ENCODE data around the gene NUPR1. TPM values are rescaled to one million over a fixed set of nuclear protein-coding genes. Genes with fewer than 3 reads are reported as not detected.
"Not testable (repeated sequence)": the region's sequence is repeated elsewhere in the genome, so short reads cannot be mapped to it uniquely, and the experiment has no call there.

NUPR1 gene
- total and polyA plus RNA-seq, 4 experiments from 2014 or later = not detected

GRCh38 chr16:28554634-28555423, 16.1 kb upstream of the NUPR1 start:
- POLR2A ChIA-PET (ENCODE audit: partially characterized antibody) = interaction anchor here (0.7 to 4.2 kb wide), 6 partner anchors 14 to 80 kb away, joined by 3 to 59 read pairs (median 5); partner anchors contain the start of genes APOBR and CLN3
- intact Hi-C loops (cut with micrococcal nuclease) = no loop called here
- peaks cover 19 to 34% of the 10 kb centered on the region in 2 donors for H3K36me3 Mint-ChIP-seq

GRCh38 chr16:28553776-28554633, 15.2 kb upstream of the NUPR1 start, which contains the start of gene SGF29:
SGF29 (plus strand) TSS chr16:28553920; CDS start chr16:28581070, 27,150 bp downstream.
- peak; percentile 94 to 96 (median 96) for DNase-seq
- Histone ChIP-seq H3K27ac (ENCODE audit: low read depth, low read length) (peak within 1 kb of the TSS; percentile 95), H3K36me3 (ENCODE audit: insufficient read depth, low read length) (peaks cover 20% of the 10 kb centered on the region), H3K4me1 (ENCODE audit: insufficient read depth, low read length) (peaks cover 35% of the 10 kb centered on the region), H3K9me3 (ENCODE audit: control insufficient read depth in 1 of 2, low read length in 2 of 2) (no peaks in the 10 kb centered on the region), H3K27me3 (ENCODE audit: insufficient read depth, low read length) (no peaks in the 10 kb centered on the region), H3K4me3 (ENCODE audit: low read length in 2 of 2) (peak within 1 kb of the TSS; percentile 50 to 90)
- peak within 1 kb of the TSS; percentile 79 to 96 (median 92) for H3K4me3 Mint-ChIP-seq
- peaks cover 21 to 46% (median 33%) of the 10 kb centered on the region in 4 donors for H3K4me1 Mint-ChIP-seq
- H3K27me3 Mint-ChIP-seq = no peaks in the 10 kb centered on the region
- intact Hi-C loops (cut with micrococcal nuclease) = no loop called here
- peaks cover 15 to 29% of the 10 kb centered on the region in 2 donors for H3K36me3 Mint-ChIP-seq
- H3K27ac Mint-ChIP-seq = peak within 1 kb of the TSS; percentile 95 to 99 (median 98)
- no peaks in the 10 kb centered on the region for H3K9me3 Mint-ChIP-seq
- POLR2A ChIA-PET (ENCODE audit: partially characterized antibody) = interaction anchor here (0.6 to 4.2 kb wide), 9 partner anchors 14 to 79 kb away, joined by 3 to 59 read pairs (median 3); partner anchors contain the start of genes APOBR, CLN3 and NUPR1
- CTCF ChIA-PET (ENCODE audit: partially characterized antibody) = interaction anchor here (0.6 to 1.4 kb wide), 6 partner anchors 12 to 365 kb away, joined by 3 to 8 read pairs (median 3); partner anchors contain the start of gene APOBR

More at GRCh38 chr16:28554634-28555423, 16.1 kb upstream of the NUPR1 start:
- Mint-ChIP-seq H3K9me3 (no peaks in the 10 kb centered on the region), H3K4me1 (peaks cover 21 to 49% (median 31%) of the 10 kb centered on the region in 4 donors), H3K27me3 (no peaks in the 10 kb centered on the region), H3K4me3 (peak overlapping the region; percentile 79 to 95 (median 88)), H3K27ac (peak overlapping the region; percentile 68 to 98 (median 93))
- peaks cover 20% of the 10 kb centered on the region for H3K36me3 ChIP-seq (ENCODE audit: insufficient read depth, low read length)
- no peaks in the 10 kb centered on the region for H3K9me3 ChIP-seq (ENCODE audit: control insufficient read depth in 1 of 2, low read length in 2 of 2)
- no peaks in the 10 kb centered on the region for H3K27me3 ChIP-seq (ENCODE audit: insufficient read depth, low read length)
- no peak for DNase-seq
- H3K4me1 ChIP-seq (ENCODE audit: insufficient read depth, low read length) = peaks cover 30% of the 10 kb centered on the region
- CTCF ChIA-PET (ENCODE audit: partially characterized antibody) = interaction anchor here (0.9 to 1.5 kb wide), 6 partner anchors 10 to 64 kb away, joined by 3 to 8 read pairs (median 3); partner anchors contain the start of gene APOBR
- peak overlapping the region; percentile 48 to 50 for H3K4me3 ChIP-seq (ENCODE audit: low read length in 2 of 2)
- H3K27ac ChIP-seq (ENCODE audit: low read depth, low read length) = peak overlapping the region; percentile 95

GRCh38 chr16:28549301-28549899, 10.6 kb upstream of the NUPR1 start:
- Histone ChIP-seq H3K27me3 (ENCODE audit: insufficient read depth, low read length) (no peaks in the 10 kb centered on the region), H3K27ac (ENCODE audit: low read depth, low read length) (no peak overlapping the region), H3K9me3 (ENCODE audit: control insufficient read depth in 1 of 2, low read length in 2 of 2) (no peaks in the 10 kb centered on the region), H3K4me3 (ENCODE audit: low read length in 2 of 2) (no peak overlapping the region), H3K4me1 (ENCODE audit: insufficient read depth, low read length) (peaks cover 14% of the 10 kb centered on the region), H3K36me3 (ENCODE audit: insufficient read depth, low read length) (no peaks in the 10 kb centered on the region)
- Mint-ChIP-seq H3K27ac (peak overlapping the region in 6 of 7 donors; percentile 5 to 76 (median 56)), H3K4me3 (peak overlapping the region in 2 of 8 donors; percentile 11 to 26), H3K36me3 (peaks cover 0 to 4% of the 10 kb centered on the region in 2 donors), H3K9me3 (no peaks in the 10 kb centered on the region), H3K4me1 (peaks cover 9 to 18% (median 12%) of the 10 kb centered on the region in 4 donors), H3K27me3 (no peaks in the 10 kb centered on the region)
- ChIA-PET CTCF (ENCODE audit: partially characterized antibody) (interaction anchor here (0.8 to 4.0 kb wide), 10 partner anchors 9 to 271 kb away, joined by 3 to 20 read pairs (median 5); partner anchors contain the start of genes APOBR and CLN3), POLR2A (ENCODE audit: partially characterized antibody) (interaction anchor here (0.9 to 5.0 kb wide), 4 partner anchors 13 to 57 kb away, joined by 3 to 20 read pairs (median 7); partner anchors contain the start of genes APOBR and CLN3)
- DNase-seq = peak in 4 of 5 donors; percentile 40 to 56 (median 43)
- intact Hi-C loops (cut with micrococcal nuclease) = loop anchor here (1.0 kb wide), 2 partner anchors 55 to 272 kb away; partner anchors contain the start of gene APOBR

- ChIA-PET CTCF (ENCODE audit: partially characterized antibody) (interaction anchor here (1.0 to 4.0 kb wide), 4 partner anchors 14 to 56 kb away, joined by 3 to 20 read pairs (median 5); partner anchors contain the start of genes APOBR and CLN3), POLR2A (ENCODE audit: partially characterized antibody) (interaction anchor here (0.9 to 5.0 kb wide), 4 partner anchors 11 to 57 kb away, joined by 3 to 20 read pairs (median 4); partner anchors contain the start of gene CLN3)
- no peaks in the 10 kb centered on the region for H3K36me3 Mint-ChIP-seq
- H3K27ac Mint-ChIP-seq = peak overlapping the region in 1 of 7 donors; percentile 69
- no peak overlapping the region for H3K4me3 Mint-ChIP-seq
- Histone ChIP-seq H3K27ac (ENCODE audit: low read depth, low read length) (no peak overlapping the region), H3K27me3 (ENCODE audit: insufficient read depth, low read length) (no peaks in the 10 kb centered on the region), H3K36me3 (ENCODE audit: insufficient read depth, low read length) (no peaks in the 10 kb centered on the region), H3K4me1 (ENCODE audit: insufficient read depth, low read length) (peaks cover 11% of the 10 kb centered on the region), H3K9me3 (ENCODE audit: control insufficient read depth in 1 of 2, low read length in 2 of 2) (no peaks in the 10 kb centered on the region), H3K4me3 (ENCODE audit: low read length in 2 of 2) (no peak overlapping the region)
- H3K4me1 Mint-ChIP-seq = peaks cover 4 to 12% (median 6%) of the 10 kb centered on the region in 4 donors
- H3K27me3 Mint-ChIP-seq = no peaks in the 10 kb centered on the region
- no peak for DNase-seq
- no peaks in the 10 kb centered on the region for H3K9me3 Mint-ChIP-seq
- intact Hi-C loops (cut with micrococcal nuclease) = no loop called here
Measured at GRCh38 chr16:28548306-28548802, 9.6 kb upstream of the NUPR1 start.

- no peak overlapping the region for H3K4me3 Mint-ChIP-seq
- peak overlapping the region in 1 of 7 donors; percentile 42 for H3K27ac Mint-ChIP-seq
- Histone ChIP-seq H3K36me3 (ENCODE audit: insufficient read depth, low read length) (no peaks in the 10 kb centered on the region), H3K4me3 (ENCODE audit: low read length in 2 of 2) (no peak overlapping the region), H3K27ac (ENCODE audit: low read depth, low read length) (no peak overlapping the region), H3K9me3 (ENCODE audit: control insufficient read depth in 1 of 2, low read length in 2 of 2) (no peaks in the 10 kb centered on the region), H3K4me1 (ENCODE audit: insufficient read depth, low read length) (peaks cover 5% of the 10 kb centered on the region), H3K27me3 (ENCODE audit: insufficient read depth, low read length) (no peaks in the 10 kb centered on the region)
- H3K4me1 Mint-ChIP-seq = peaks cover 5 to 15% (median 13%) of the 10 kb centered on the region in 4 donors
- DNase-seq = no peak
- peaks cover 0 to 2% of the 10 kb centered on the region in 2 donors for H3K27me3 Mint-ChIP-seq
- ChIA-PET CTCF (ENCODE audit: partially characterized antibody) (no interaction called here), POLR2A (ENCODE audit: partially characterized antibody) (interaction anchor here (5.0 kb wide), 1 partner anchor 12 kb away, joined by 20 read pairs; no protein-coding TSS in a partner anchor)
- intact Hi-C loops (cut with micrococcal nuclease) = no loop called here
- no peaks in the 10 kb centered on the region for H3K9me3 Mint-ChIP-seq
- H3K36me3 Mint-ChIP-seq = no peaks in the 10 kb centered on the region
Measured at GRCh38 chr16:28546626-28547025, 7.9 kb upstream of the NUPR1 start.

GRCh38 chr16:28545964-28546363, 7.2 kb upstream of the NUPR1 start:
- H3K9me3 ChIP-seq (ENCODE audit: control insufficient read depth in 1 of 2, low read length in 2 of 2); H3K27me3 ChIP-seq (ENCODE audit: insufficient read depth, low read length); intact Hi-C loops (cut with micrococcal nuclease); H3K9me3 Mint-ChIP-seq; H3K36me3 ChIP-seq (ENCODE audit: insufficient read depth, low read length); POLR2A ChIA-PET (ENCODE audit: partially characterized antibody); H3K4me3 ChIP-seq (ENCODE audit: low read length in 2 of 2); H3K27ac Mint-ChIP-seq; H3K4me3 Mint-ChIP-seq; H3K36me3 Mint-ChIP-seq; H3K4me1 ChIP-seq (ENCODE audit: insufficient read depth, low read length); H3K27me3 Mint-ChIP-seq; CTCF ChIA-PET (ENCODE audit: partially characterized antibody); H3K27ac ChIP-seq (ENCODE audit: low read depth, low read length); DNase-seq: not testable (repeated sequence)
- peaks cover 5 to 15% (median 13%) of the 10 kb centered on the region in 4 donors for H3K4me1 Mint-ChIP-seq
